Gastroesophageal sphincter (tissue), 4 donors: ENCODE results near the gene TNFSF11. TPM values are rescaled to one million over a fixed set of nuclear protein-coding genes. Genes with fewer than 3 reads are reported as not detected.
A peak's percentile ranks its signal among the peaks of the same experiment; 100 is the strongest.

Experiments
- ATAC-seq: fragments of 150-250 bp; one replicate; pipeline ENCODE4 v1.9.1; 2016; ENCODE audit warnings: mild to moderate bottlenecking, moderate library complexity
- H3K27ac ChIP-seq, 4 donors: fragments of 200-600 bp; sonication (generic) in 3 of 4; 1 replicate in 3 of 4; 2 replicates in 1 of 4; pipeline ENCODE4 v1.5.1; 2016 to 2019
- H3K27me3 ChIP-seq: fragments of 200-600 bp; sonication (generic); one replicate; pipeline ENCODE4 v1.5.1; 2019
- H3K36me3 ChIP-seq, 2 donors: fragments of 200-600 bp; sonication (generic); one replicate each; pipeline ENCODE4 v1.5.1; 2019; ENCODE audit warnings: control low read depth in 1 of 2
- H3K4me1 ChIP-seq, 3 donors: fragments of 200-600 bp; sonication (generic); 1 replicate in 2 of 3; 2 replicates in 1 of 3; pipeline ENCODE4 v1.5.1; 2016 to 2019; ENCODE audit warnings: control low read depth in 2 of 3
- H3K4me3 ChIP-seq, 2 donors: fragments of 200-600 bp; sonication (generic); one replicate each; pipeline ENCODE4 v1.5.1; 2019; ENCODE audit warnings: mild to moderate bottlenecking in 1 of 2, moderate library complexity in 1 of 2
- H3K9me3 ChIP-seq, 3 donors: fragments of 200-600 bp; sonication (generic); one replicate each; pipeline ENCODE4 v1.5.1; 2017 to 2019; ENCODE audit warnings: control low read depth in 2 of 3
- CTCF ChIP-seq, 4 experiments: fragments of 200-600 bp in 2 of 4; fragments of 450-650 bp in 2 of 4; sonication (generic) in 1 of 4; IDR thresholded peaks; one replicate each; pipeline ENCODE4 v1.5.1; 2017 to 2019; ENCODE audit warnings: antibody characterized with exemption in 4 of 4, mild to moderate bottlenecking in 2 of 4, moderate library complexity in 2 of 4
- EP300 ChIP-seq: sonication (generic); formaldehyde crosslinking; IDR thresholded peaks from one replicate; pipeline ENCODE4 v1.6.1; 2017; ENCODE audit warnings: antibody characterized with exemption, mild to moderate bottlenecking
- POLR2A ChIP-seq, 2 donors: fragments of 450-650 bp; IDR thresholded peaks; one replicate each; pipeline ENCODE4 v1.6.1; 2017; ENCODE audit warnings: antibody characterized with exemption in 2 of 2, mild to moderate bottlenecking in 2 of 2, moderate library complexity in 1 of 2
- POLR2AphosphoS5 ChIP-seq: sonication (generic); formaldehyde crosslinking; IDR thresholded peaks from one replicate; pipeline ENCODE4 v1.6.1; 2017; ENCODE audit warnings: antibody characterized with exemption
- WGBS, 2 donors: methylation state at CpG; one replicate each; pipeline ENCODE4 v1.1.5; 2018; ENCODE audit warnings: low coverage in 1 of 2; 5-methylcytosine and 5-hydroxymethylcytosine counted together
- total RNA-seq, 4 donors: library from RNA; depleted of rRNA; stranded (reverse); fragments of >200 nt; gene quantifications; one replicate each; pipeline ENCODE4 v1.1.0, GENCODE V29; 2016

The TNFSF11 gene
- total RNA-seq, 4 donors from 2014 or later: 0.59 TPM; not detected in 3

GRCh38 chr13:42569576-42570344, 4.2 kb upstream of the TNFSF11 start:
- Histone ChIP-seq H3K4me3 (no peak overlapping the region), H3K9me3 (peaks cover 0 to 1% (median 0%) of the 10 kb centered on the region in 3 donors), H3K36me3 (no peaks in the 10 kb centered on the region), H3K4me1 (peaks cover 0 to 11% (median 6%) of the 10 kb centered on the region in 3 donors), H3K27ac (no peak overlapping the region), H3K27me3 (peaks cover 41% of the 10 kb centered on the region)
- no peak for ATAC-seq
- no peak for TF ChIP-seq CTCF (IDR thresholded peaks at IDR 0.05)
- no peak for TF ChIP-seq POLR2AphosphoS5
- TF ChIP-seq EP300: no peak
- TF ChIP-seq POLR2A (IDR thresholded peaks at IDR 0.05): no peak
- 37 to 50% methylated on average over 2 to 3 of the region's 3 CpGs for WGBS, 2 donors

DNA sequence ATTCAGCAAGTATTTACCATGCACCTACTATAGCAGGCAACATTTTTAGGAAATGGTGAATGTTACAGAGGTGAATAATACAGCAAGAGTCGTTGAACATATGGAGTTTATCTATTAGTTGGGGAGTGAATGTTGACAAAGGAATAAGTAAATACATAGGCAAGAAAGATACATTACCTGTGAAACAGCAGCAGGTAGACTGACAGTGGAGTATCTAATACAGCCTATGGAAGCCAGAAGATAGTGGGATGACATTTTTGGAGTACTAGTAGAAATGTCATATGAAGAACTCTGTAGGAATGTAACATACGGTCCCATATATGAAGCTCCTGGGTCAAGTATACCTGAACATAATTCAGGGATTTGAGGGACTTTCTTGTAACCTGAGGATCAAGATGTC, 2.1 kb upstream of the TNFSF11 start:
- 79 to 92% methylated on average over 2 of the region's 2 CpGs for WGBS, 2 donors
- TF ChIP-seq POLR2A (IDR thresholded peaks at IDR 0.05): no peak
- no peak for TF ChIP-seq POLR2AphosphoS5
- no peak for TF ChIP-seq EP300
- TF ChIP-seq CTCF (IDR thresholded peaks at IDR 0.05): no peak
- peaks cover 0 to 15% (median 9%) of the 10 kb centered on the region in 3 donors for H3K4me1 ChIP-seq
- no peak overlapping the region for H3K27ac ChIP-seq
- no peaks in the 10 kb centered on the region for H3K9me3 ChIP-seq
- no peak for ATAC-seq
- H3K36me3 ChIP-seq: no peaks in the 10 kb centered on the region
- H3K27me3 ChIP-seq: peaks cover 63% of the 10 kb centered on the region
- no peak overlapping the region for H3K4me3 ChIP-seq

- Histone ChIP-seq H3K4me3 (peak overlapping the region in 1 of 2 donors; percentile 41), H3K4me1 (peaks cover 0 to 15% (median 9%) of the 10 kb centered on the region in 3 donors), H3K9me3 (no peaks in the 10 kb centered on the region), H3K36me3 (no peaks in the 10 kb centered on the region), H3K27ac (no peak overlapping the region), H3K27me3 (peaks cover 75% of the 10 kb centered on the region)
- ATAC-seq: no peak
- 5 to 20% methylated on average over 6 to 16 of the region's 51 CpGs for WGBS, 2 donors
- no peak for TF ChIP-seq EP300
- no peak for TF ChIP-seq POLR2A (IDR thresholded peaks at IDR 0.05)
- no peak for TF ChIP-seq POLR2AphosphoS5
- no peak for TF ChIP-seq CTCF (IDR thresholded peaks at IDR 0.05)
Observed at GRCh38 chr13:42574435-42575311, 721 bp downstream of the TNFSF11 start.

- H3K27me3 ChIP-seq: peaks cover 72% of the 10 kb centered on the region
- 81 to 84% methylated on average over 7 of the region's 7 CpGs for WGBS, 2 donors
- H3K9me3 ChIP-seq: no peaks in the 10 kb centered on the region
- no peak for ATAC-seq
- no peak overlapping the region for H3K4me3 ChIP-seq
- TF ChIP-seq CTCF (IDR thresholded peaks at IDR 0.05): no peak
- no peaks in the 10 kb centered on the region for H3K36me3 ChIP-seq
- no peak overlapping the region for H3K27ac ChIP-seq
- peaks cover 0 to 15% (median 9%) of the 10 kb centered on the region in 3 donors for H3K4me1 ChIP-seq
Observed at GRCh38 chr13:42575938-42576337, 2.0 kb downstream of the TNFSF11 start.
